ENCODE measurements around the gene TBX18. TPM values are rescaled to one million over a fixed set of nuclear protein-coding genes. Genes with fewer than 3 reads are reported as not detected.

The TBX18 gene
- total and polyA plus RNA-seq, 2 of the 4 experiments (the other 2 are of a cell fraction) = 0.86 to 1.3 TPM

DNA sequence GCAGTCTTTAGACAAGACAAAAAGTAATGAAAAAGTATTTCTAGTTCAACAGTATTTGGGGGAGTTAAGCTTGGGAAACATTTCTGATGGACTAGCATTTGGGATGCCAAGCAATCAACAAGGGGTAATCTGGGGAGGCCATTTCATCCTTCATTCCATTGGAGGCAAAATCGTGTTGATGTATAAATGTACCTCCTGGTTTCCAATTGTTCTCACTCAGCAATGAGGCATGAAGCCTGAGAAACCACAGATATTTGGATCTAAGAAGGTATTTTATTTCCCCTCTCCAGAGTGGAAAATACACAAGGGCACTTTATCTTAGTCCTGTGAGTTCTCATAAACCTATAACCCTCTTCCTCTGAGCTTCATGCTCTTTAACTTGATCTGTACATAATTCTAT, 68.2 kb downstream of the TBX18 start:
- no peak overlapping the region for H3K9ac ChIP-seq (ENCODE audit: low read depth, low read length)
- H3K79me1 ChIP-seq (ENCODE audit: low read depth in 1 of 2, low read length in 2 of 2) = no peaks in the 10 kb centered on the region
- ATAC-seq (ENCODE audit: low read depth) (no peak), DNase-seq (no peak)
- intact Hi-C loops (cut with micrococcal nuclease) = no loop called here
- no peak overlapping the region for H2AFZ ChIP-seq (replicated peaks; ENCODE audit: low read length, poor library complexity)
- H4K20me1 ChIP-seq (ENCODE audit: insufficient read depth, low read length) = no peaks in the 10 kb centered on the region
- no peaks in the 10 kb centered on the region for H3K9me3 ChIP-seq (ENCODE audit: control insufficient read depth, insufficient read depth, low read length)
- H3K36me3 ChIP-seq (ENCODE audit: control insufficient read depth, insufficient read depth, low read length) = no peaks in the 10 kb centered on the region
- H3K23ac ChIP-seq (ENCODE audit: low read depth, low read length) = no peak overlapping the region
- H4K91ac ChIP-seq (ENCODE audit: insufficient read depth, low read depth, low read length) = no peak overlapping the region
- no peak overlapping the region for H3K14ac ChIP-seq (replicated peaks; ENCODE audit: low read depth, low read length)
- H3K9me1 ChIP-seq (ENCODE audit: insufficient read depth, low read length) = no peaks in the 10 kb centered on the region
- no peaks in the 10 kb centered on the region; the same call in 1 of the 2 replicates for H3K27me3 ChIP-seq (ENCODE audit: control insufficient read depth, insufficient read depth, low read length)
- H3K4me3 ChIP-seq (ENCODE audit: insufficient read depth, low read depth, low read length) = no peak overlapping the region
- H4K5ac ChIP-seq (ENCODE audit: low read depth, low read length) = no peak overlapping the region
- no peak overlapping the region for H3K27ac ChIP-seq (ENCODE audit: insufficient read depth, low read length)
- no CpG with 5 or more reads among the region's 1 CpG for WGBS, 2 experiments (ENCODE audit: extremely low coverage in 2 of 2, insufficient read length in 1 of 2)
- ChIA-PET CTCF (no interaction called here), POLR2A (ENCODE audit: unreplicated experiment) (no interaction called here)
- no peak overlapping the region for H2AK5ac ChIP-seq (ENCODE audit: low read depth, low read length)
- no peak overlapping the region for H3K4me2 ChIP-seq (ENCODE audit: low read depth, low read length)
- no peak overlapping the region for H2BK120ac ChIP-seq (ENCODE audit: low read depth, low read length)
- TF ChIP-seq RCOR1 (IDR thresholded peaks at IDR 0.05; ENCODE audit: insufficient replicate concordance, low read length) = no peak
- TF ChIP-seq NFE2L2 (IDR thresholded peaks at IDR 0.05; ENCODE audit: low read depth, low read length) = no peak
- TF ChIP-seq RAD21 (IDR thresholded peaks at IDR 0.05; ENCODE audit: low read length) = no peak
- TF ChIP-seq RFX5 (IDR thresholded peaks at IDR 0.05; ENCODE audit: low read depth, low read length) = no peak
- TF ChIP-seq MAFK (IDR thresholded peaks at IDR 0.05; ENCODE audit: low read depth, low read length) = no peak
- TF ChIP-seq, protein P1, sequence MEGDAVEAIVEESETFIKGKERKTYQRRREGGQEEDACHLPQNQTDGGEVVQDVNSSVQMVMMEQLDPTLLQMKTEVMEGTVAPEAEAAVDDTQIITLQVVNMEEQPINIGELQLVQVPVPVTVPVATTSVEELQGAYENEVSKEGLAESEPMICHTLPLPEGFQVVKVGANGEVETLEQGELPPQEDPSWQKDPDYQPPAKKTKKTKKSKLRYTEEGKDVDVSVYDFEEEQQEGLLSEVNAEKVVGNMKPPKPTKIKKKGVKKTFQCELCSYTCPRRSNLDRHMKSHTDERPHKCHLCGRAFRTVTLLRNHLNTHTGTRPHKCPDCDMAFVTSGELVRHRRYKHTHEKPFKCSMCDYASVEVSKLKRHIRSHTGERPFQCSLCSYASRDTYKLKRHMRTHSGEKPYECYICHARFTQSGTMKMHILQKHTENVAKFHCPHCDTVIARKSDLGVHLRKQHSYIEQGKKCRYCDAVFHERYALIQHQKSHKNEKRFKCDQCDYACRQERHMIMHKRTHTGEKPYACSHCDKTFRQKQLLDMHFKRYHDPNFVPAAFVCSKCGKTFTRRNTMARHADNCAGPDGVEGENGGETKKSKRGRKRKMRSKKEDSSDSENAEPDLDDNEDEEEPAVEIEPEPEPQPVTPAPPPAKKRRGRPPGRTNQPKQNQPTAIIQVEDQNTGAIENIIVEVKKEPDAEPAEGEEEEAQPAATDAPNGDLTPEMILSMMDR (conservative IDR thresholded peaks at IDR 0.05; ENCODE audit: low read depth, low read length) = no peak
- TF ChIP-seq USF2 (IDR thresholded peaks at IDR 0.05; ENCODE audit: low read depth, low read length) = no peak
- TF ChIP-seq SMC3 (IDR thresholded peaks at IDR 0.05; ENCODE audit: low read depth, low read length) = no peak
- TF ChIP-seq, protein P2, sequence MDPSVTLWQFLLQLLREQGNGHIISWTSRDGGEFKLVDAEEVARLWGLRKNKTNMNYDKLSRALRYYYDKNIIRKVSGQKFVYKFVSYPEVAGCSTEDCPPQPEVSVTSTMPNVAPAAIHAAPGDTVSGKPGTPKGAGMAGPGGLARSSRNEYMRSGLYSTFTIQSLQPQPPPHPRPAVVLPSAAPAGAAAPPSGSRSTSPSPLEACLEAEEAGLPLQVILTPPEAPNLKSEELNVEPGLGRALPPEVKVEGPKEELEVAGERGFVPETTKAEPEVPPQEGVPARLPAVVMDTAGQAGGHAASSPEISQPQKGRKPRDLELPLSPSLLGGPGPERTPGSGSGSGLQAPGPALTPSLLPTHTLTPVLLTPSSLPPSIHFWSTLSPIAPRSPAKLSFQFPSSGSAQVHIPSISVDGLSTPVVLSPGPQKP (IDR thresholded peaks at IDR 0.05; ENCODE audit: borderline replicate concordance, low read depth, low read length) = no peak
- no peak for TF ChIP-seq BHLHE40 (IDR thresholded peaks at IDR 0.05; ENCODE audit: low read depth, low read length)
- no peak for TF ChIP-seq CEBPB (IDR thresholded peaks at IDR 0.05; ENCODE audit: low read depth, low read length)
- no peak for TF ChIP-seq MXI1 (IDR thresholded peaks at IDR 0.05; ENCODE audit: borderline replicate concordance, low read depth, low read length)
- TF ChIP-seq CHD1 (IDR thresholded peaks at IDR 0.05; ENCODE audit: low read depth, low read length) = no peak
- TF ChIP-seq MAZ (IDR thresholded peaks at IDR 0.05; ENCODE audit: borderline replicate concordance, low read depth, low read length) = no peak
- TF ChIP-seq POLR2A (IDR thresholded peaks at IDR 0.05; ENCODE audit: low read depth, low read length) = no peak
- no peak for TF ChIP-seq FOS (IDR thresholded peaks at IDR 0.05; ENCODE audit: low read depth, low read length)
- H2BK15ac ChIP-seq (ENCODE audit: low read depth, low read length) = no peak overlapping the region
- BruUV-seq (replicated peaks) = no TSS peak
- in situ Hi-C loops (cut with MboI; ENCODE audit: low sequenced_read_pairs) = no loop called here
- dilution Hi-C loops (cut with HindIII; ENCODE audit: low sequenced_read_pairs, unreplicated experiment) = no loop called here
- no peak overlapping the region for H2AK9ac ChIP-seq (replicated peaks; ENCODE audit: low read depth, low read length, poor library complexity)
- no peak overlapping the region for H4K8ac ChIP-seq (ENCODE audit: low read depth in 2 of 2, low read length in 2 of 2)
- no peak overlapping the region for H3K4ac ChIP-seq (ENCODE audit: low read depth, low read length)
- no peak overlapping the region for H3K18ac ChIP-seq (ENCODE audit: low read depth, low read length)
- no peak overlapping the region for H2BK5ac ChIP-seq (ENCODE audit: low read depth, low read length, poor library complexity, severe bottlenecking)
- H2BK20ac ChIP-seq (ENCODE audit: low read depth, low read length) = no peak overlapping the region
- no peak overlapping the region for H3K56ac ChIP-seq (ENCODE audit: extremely low read depth, insufficient read depth, low read length)
- H3K4me1 ChIP-seq (ENCODE audit: control insufficient read depth, insufficient read depth, low read length) = no peaks in the 10 kb centered on the region
